ENCODE results near the gene C8A.

GRCh38 chr1:56845343-56845742 lies 9.3 kb upstream of the C8A start:
- TF ChIP-seq FOXA3 (CRISPR knock-in tag; IDR thresholded peaks at IDR 0.05) (no peak), TAF1 (CRISPR knock-in tag; IDR thresholded peaks at IDR 0.05) (no peak), NFE2 (CRISPR knock-in tag; IDR thresholded peaks at IDR 0.05) (no peak), CBX5 (CRISPR knock-in tag; IDR thresholded peaks at IDR 0.05; ENCODE audit: borderline replicate concordance) (no peak), TGIF2 (CRISPR knock-in tag; IDR thresholded peaks at IDR 0.05) (no peak), ZNF580 (CRISPR knock-in tag; IDR thresholded peaks at IDR 0.05; ENCODE audit: borderline replicate concordance, low read depth) (no peak), IKZF4 (CRISPR knock-in tag; IDR thresholded peaks at IDR 0.05; ENCODE audit: borderline replicate concordance, low read depth, not compliant biosample characterization) (no peak), MXD4 (CRISPR knock-in tag; IDR thresholded peaks at IDR 0.05) (no peak), ZNF484 (CRISPR knock-in tag; IDR thresholded peaks at IDR 0.05; ENCODE audit: borderline replicate concordance, low read depth) (no peak), NCOA2 (CRISPR knock-in tag; IDR thresholded peaks at IDR 0.05) (no peak), MAZ (IDR thresholded peaks at IDR 0.05; ENCODE audit: borderline replicate concordance, low read depth, low read length) (no peak), MAZ (CRISPR knock-in tag; IDR thresholded peaks at IDR 0.05; ENCODE audit: low read depth) (no peak)
- TF ChIP-seq, protein P1, sequence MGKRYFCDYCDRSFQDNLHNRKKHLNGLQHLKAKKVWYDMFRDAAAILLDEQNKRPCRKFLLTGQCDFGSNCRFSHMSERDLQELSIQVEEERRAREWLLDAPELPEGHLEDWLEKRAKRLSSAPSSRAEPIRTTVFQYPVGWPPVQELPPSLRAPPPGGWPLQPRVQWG (CRISPR knock-in tag; IDR thresholded peaks at IDR 0.05; ENCODE audit: borderline replicate concordance, low read depth), result no peak
- TF ChIP-seq, protein P2, sequence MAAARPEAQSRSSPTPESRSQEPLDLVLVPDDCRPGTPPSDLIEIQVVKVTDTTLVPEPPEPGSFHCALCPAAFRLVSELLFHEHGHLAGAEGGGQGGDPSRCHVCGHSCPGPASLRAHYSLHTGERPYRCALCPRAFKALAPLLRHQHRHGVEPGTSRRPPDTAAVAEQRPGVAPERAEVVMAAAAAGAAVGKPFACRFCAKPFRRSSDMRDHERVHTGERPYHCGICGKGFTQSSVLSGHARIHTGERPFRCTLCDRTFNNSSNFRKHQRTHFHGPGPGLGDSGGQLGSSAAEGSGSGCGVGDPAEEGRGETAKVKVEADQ (CRISPR knock-in tag; IDR thresholded peaks at IDR 0.05; ENCODE audit: borderline replicate concordance), result no peak

All from HepG2 (cell line).